HG03460 (cell line): ENCODE data around the gene C1orf122.

Source experiments
- ATAC-seq: cut with Tn5 transposase; IDR thresholded peaks from one replicate; pipeline ENCODE4 v1.9.1; 2021; ENCODE audit not compliant: unreplicated experiment

C1orf122 gene

GRCh38 chr1:37844536-37844935, 36.9 kb downstream of the C1orf122 start:
- ATAC-seq, result no peak

- no peak for ATAC-seq
Measured at GRCh38 chr1:37845049-37845646, 37.6 kb downstream of the C1orf122 start.

- ATAC-seq, result no peak
Measured at GRCh38 chr1:37845786-37846185, 38.2 kb downstream of the C1orf122 start.

- ATAC-seq, result no peak
Measured at GRCh38 chr1:37846647-37847339, 39.2 kb downstream of the C1orf122 start.

GRCh38 chr1:37849480-37849879, 41.9 kb downstream of the C1orf122 start:
- ATAC-seq, result no peak

DNA sequence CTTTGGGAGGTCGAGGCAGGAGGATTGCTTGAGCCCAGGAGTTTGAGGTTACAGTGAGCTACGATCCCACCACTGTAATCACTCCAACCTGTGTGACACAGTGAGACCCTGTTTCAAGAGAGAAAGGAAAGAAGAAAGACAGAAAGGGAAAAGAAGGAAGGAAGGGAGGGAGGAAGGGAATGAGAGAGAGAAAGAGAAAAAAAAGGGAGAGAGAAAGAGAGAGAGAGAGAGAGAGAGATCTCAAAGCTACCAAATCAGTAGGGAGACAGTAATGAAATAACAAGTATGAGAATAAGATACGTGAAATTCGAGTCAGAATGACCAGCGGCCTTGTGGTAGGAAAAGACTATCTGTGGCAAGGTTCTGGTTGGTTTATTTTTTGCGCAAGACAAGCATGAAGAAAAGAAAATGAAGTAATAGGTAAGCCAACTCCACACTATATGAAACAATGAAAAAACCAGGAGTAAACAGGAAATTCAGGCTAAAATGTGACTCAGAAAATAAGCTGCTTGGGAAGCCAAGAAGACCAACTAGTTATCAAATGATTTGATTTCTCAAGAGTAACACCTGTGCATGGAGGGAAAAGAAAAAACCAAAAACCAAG, 42.9 kb downstream of the C1orf122 start:
- no peak for ATAC-seq

GRCh38 chr1:37851262-37851661, 43.7 kb downstream of the C1orf122 start:
- ATAC-seq, result no peak

DNA sequence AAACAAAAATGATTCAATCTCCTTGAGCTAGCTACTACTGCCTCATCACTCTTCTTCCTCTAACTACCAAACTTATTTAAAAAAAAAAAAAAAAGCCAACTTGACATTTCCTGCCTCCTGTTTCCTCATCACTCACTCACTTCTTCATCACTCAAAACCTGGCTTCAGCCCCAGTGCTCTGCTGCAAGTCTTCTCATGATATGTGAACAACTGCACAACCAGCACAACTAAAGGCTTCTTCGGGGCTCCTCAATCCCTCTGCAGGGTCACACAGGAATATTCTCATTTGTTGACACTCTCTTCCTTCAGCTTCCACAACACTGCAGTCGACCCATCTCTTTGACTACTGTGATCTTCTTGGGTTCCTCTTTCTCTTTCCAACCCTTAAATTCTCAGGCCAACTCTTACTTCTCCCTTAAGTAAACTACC, 44.2 kb downstream of the C1orf122 start:
- no peak for ATAC-seq

DNA sequence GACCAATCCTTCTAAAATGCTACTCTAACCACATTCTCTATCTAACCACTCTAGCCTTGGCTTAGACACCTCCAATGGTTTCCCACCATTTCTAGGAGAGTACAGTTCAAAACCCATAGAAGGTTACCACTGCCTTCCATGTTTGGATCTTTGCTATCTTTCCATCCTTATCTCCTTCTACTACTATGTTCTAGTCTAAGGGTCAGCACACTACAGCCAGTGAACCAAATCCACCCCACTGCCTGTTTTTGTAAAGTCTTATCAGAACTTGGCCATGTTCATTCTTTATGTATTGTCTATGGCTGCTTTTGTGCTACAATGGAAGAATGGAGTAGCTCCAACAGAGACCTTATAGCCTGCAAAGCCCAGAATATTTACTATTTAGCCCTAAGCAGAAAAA, 45.6 kb downstream of the C1orf122 start:
- no peak for ATAC-seq

DNA sequence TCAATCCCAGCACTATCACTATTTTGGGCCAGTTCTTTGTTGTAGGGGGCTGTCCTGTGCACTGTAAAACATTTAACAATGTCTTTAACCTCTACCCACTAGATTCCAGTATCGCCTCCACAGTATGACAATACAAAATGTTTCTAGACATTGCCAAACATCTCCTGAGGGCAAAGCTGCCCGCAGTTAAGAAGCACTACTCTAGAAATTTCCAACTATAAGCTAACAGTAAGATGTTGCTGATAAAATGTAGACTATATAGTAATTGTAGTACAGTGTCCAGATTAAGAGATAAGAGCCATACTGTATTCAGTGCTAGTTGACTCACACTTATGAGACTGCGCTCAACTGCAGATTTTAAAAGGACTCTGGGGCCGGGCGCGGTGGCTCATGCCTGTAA, 46.8 kb downstream of the C1orf122 start:
- ATAC-seq, result no peak
